HG03064 (cell line): Measurements from ENCODE around the gene NPAS1.
"Not testable (repeated sequence)": the region's sequence is repeated elsewhere in the genome, so short reads cannot be mapped to it uniquely, and the experiment has no call there.

ENCODE experiments used
- ATAC-seq: cut with Tn5 transposase; IDR thresholded peaks from one replicate; pipeline ENCODE4 v1.9.1; 2021; ENCODE audit warnings: low read depth; ENCODE audit not compliant: unreplicated experiment

Gene NPAS1

DNA sequence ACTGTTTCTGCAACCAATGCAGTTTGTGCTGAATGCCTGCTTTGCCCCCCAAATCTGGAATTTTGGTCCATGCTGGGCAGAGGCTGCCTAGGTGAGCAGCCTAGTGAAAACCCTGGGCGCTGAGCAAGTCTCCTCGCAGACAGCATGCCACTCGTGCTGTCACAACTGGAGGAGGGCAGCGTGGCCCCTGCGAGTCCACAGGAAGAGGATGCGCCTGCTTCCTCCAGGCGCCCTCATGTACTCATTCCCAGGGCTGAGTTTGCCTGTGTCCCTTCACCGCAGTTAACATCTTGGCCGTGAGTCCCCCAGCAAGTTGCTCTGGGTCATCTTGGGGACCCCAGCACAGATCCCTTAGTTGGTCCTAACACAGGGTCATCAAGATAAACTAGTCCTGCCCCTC, 55.0 kb downstream of the NPAS1 start:
- no peak for ATAC-seq

DNA sequence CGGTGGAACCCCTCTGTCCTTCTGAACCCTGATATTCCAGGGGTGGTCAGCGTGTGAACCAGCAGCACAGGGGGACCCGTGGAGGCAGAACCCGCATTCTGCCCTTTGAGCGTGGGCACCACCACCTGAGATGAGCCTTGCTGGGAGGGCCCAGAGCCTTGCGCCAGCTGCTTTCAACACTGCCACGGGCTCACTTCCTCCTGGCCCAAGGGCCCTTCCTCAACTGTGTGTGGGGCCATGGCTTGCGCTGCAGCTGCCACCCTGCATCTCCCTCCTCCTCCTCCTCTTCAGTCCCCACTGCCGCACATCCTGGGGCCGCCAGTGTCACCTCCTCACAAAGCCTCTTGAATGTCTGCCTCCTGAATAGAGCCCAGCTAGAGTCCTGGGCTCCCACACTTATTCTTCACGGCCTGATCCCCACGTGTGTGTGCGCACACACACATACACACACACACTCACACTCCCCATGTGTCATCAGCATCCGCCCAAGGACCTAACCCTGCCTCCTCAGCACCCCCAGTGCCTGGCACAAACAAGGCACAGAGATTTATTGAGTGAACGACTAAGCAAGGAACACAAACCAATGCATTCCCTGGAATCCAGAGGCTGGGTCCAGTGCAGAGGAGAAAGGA, 55.7 kb downstream of the NPAS1 start:
- ATAC-seq = no peak

DNA sequence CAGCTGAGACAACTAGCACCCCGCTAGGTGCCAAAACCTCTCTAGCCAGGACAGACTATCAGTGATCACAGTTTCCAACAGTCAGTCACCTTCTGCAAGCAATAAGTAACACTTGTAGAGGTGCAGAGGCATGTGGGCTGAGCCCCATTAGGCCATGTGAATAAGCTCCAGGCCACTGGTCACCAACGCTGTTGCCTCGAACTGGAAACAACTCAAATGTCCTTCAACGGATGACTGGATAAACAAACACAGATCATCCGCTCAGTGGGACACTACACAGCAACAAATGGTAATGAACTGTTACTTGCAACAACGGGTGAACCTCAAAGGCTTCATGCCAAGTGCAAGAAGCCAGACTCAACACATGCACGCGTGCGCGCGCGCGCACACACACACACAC, 56.3 kb downstream of the NPAS1 start:
- no peak for ATAC-seq

DNA sequence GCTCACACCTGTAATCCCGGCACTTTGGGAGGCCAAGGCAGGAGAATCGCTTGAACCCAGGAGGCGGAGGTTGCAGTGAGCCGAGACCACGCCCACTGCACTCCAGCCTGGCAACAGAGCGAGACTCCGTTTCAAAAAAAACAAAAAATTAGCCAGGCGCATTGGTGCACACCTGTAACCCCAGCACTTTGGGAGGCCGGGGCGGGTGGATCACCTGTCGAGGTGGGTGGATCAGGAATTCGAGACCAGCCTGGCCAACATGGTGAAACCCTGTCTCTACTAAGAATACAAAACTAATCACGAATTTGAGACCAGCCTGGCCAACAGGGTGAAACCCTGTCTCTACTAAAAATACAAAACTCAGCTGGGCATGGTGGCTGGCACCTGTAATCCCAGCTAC, 58.7 kb downstream of the NPAS1 start:
- ATAC-seq = not testable (repeated sequence)

DNA sequence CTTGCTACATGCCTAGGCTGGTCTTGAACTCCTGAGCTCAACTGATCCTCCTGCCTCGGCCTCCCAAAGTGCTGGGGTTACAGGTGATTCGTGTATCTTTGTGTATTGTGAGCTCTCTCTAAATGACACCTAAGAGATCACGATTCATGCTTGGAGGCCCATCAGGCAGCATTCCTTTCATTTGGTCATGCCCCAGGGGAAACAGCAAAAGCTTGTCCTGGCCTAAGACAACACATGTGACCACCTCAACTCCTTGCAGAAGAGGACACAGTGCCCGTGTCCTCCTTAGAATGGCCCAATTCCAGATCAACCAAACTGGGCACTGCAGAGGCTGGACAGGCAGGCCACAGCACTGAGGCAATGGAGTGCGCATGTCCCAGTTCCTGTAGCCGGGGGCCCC, 61.5 kb downstream of the NPAS1 start:
- ATAC-seq = no peak

DNA sequence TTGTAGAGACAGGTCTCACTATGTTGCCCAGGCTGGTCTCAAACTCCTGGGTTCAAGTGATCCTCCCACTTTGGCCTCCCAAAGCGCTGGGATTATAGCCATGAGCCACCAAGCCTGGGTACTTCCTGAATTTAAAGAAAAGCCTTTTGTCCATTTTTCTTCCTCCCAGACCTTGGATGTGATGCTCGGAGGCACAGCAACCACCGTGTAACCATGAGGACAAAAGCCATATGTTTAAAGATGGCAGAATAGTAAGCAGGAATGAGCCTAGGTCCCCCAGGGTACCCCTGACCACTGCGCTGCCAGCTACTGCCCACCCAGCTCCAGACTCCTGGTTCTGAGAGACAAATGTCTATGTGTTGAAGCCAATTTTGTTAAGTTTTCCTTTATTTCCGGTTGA, 62.9 kb downstream of the NPAS1 start:
- ATAC-seq = no peak

DNA sequence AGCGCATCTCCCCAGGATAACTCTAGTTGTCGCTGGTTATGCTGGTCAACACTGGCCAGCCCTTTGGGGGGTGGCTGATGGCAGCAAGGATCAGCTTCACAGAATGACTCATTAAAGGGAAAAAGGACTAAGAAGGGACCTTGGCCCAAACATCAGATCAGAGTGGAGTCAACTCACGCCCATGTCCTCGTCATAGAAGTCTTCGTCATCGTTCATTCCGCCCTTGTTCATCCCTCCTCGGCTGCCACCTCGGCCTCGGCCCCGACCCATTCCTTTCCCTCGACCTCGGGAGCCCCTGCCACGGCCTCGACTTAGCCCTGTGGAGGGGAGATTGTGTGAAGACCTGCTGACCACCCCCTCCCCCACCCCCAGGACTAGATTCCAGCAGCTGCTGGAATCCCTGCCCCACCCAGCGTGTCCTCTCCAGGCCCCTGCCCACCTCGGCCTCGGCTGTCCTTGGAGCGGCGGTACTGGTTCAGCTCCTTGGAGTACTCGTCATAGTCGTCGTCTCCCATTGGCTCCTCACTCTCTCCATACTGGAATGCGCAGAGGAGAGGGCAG, 65.3 kb downstream of the NPAS1 start:
- no peak for ATAC-seq

DNA sequence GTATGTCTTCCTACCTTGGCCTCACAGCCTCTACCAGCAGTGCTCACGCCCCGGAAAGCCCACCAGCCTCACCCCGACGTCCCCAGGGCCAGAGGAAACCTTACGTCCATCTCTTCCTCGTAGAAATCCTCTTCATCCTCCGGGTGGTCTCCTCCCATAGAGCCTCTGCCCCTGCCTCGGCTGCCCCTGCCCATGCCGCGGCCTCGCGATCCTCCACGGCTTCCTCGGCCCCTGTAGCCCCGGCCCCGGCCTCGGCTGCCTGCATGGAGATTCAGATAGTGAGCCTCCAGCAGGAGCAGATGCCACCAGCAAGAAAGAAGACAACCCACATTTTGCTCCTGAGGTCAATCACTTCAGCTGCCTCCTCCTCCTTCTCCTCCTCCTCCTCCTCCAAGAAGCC, 66.6 kb downstream of the NPAS1 start:
- no peak for ATAC-seq

DNA sequence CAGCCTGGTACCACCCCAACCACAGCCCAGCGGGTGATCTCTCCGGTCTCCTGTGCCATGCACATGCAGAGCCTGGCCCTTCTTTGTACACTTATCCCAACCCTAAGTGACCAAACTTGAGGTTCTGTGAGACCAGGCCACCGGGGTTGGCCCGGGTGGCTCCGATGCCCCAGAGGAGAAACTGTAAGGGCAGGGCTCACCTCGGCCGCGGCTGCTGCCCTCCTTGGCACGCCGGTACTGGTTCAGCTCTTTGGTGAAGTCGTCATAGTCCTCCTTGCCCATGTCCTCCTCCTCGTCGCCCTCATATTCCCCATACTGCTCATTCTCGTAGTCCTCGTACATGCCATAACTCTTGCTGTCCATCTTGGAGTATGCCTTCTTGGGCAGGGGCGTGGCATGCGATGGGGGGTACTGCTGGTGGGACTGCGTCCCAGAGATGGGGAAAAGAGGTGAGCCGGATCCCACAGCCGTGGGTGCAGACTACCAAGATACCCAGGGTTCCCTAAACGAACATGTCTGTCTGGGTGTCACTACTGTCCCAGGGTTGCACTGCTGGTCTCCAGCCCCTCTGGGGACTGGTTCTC, 70.2 kb downstream of the NPAS1 start:
- no peak for ATAC-seq

DNA sequence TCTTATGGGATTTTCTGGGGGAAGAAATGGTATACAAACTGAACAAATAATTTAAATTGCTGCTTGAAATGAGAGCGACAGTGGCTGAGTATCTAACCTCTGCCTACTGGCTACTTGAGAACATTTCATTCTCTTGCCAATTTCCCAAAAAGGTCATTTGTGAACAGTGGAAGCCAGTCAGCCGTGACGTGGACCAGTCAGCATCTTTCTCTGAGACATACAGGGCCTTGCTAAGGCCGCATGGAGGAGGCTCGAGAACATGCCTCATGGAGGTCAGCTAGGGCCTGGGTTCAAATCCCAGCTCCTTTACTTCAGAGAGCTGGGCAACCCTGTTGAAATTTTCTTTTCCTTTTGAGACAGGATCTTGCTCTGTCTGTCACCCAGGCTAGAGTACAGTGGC, 73.6 kb downstream of the NPAS1 start:
- ATAC-seq = no peak

DNA sequence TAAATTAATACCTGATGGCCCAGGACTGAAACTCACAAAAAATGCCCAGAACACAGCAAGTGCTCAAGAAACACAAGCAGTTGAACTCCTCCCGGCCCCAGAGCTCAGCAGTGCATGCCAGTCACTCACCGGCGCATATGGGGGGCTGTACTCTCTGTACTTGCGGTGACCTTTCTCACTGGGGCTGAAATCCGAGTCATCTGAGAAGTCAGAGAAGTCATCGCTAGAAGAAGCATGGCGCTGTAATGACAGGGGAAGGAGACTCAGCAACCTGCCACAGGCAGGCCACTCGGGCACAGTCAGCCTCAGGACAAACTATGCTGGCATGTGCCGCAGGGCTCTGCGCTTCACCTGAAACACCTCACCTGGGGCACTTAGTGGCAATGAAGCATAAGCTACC, 74.2 kb downstream of the NPAS1 start:
- ATAC-seq = no peak

DNA sequence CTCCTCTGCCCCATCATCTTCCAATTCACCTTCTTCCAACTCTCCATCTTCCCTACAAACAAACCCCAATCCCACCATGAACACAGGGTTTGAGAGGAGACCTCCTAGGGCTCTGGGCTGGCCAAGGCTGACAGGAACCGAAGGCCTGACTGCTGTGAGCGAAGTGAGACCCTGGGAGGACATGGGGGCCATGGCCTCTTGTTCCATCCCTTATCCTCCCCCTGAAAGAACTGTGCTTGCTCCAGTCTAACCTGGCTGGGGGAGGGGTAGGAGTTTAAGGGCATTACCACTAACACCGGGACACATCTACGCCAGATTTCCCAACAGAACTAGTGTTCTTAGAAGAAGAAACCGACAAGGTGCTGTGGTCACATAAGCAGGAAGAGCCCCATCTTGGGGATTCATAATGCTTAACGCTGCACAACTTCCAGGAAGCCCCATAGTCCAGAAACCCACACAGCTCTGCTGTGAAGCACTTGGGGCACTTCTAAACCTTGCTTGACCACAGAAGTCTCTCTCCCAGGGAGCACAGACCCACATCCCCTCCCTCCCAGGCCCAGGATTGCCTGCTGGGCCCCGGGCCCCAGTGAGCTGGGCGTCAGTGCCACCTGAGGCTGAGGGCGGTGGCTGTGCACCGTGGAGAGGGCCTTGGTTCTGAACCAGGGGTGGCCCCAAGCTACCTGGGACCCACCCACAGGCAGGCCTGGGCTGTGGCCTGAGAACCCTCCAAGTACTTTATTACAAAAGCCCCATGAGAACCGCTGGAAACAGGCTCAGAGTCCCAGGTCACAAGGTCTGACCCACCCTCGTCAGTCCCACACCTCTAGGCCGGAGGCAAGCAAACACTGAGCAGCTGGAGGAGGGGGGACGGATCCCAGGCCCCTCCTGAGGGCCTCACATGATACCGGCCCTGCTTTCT, 75.2 kb downstream of the NPAS1 start:
- no peak for ATAC-seq
